NCI-H187 treated with DMSO at 0.1 percent for 48 hours (cell line): ENCODE data around the gene NFKBIZ.

Source experiments
- DNase-seq: peaks from one replicate; lab custom pipeline; 2025; lab: John Stamatoyannopoulos, UW

The NFKBIZ gene

GRCh38 chr3:101827211-101828174 lies 21.8 kb upstream of the NFKBIZ start:
- no peak for DNase-seq

- DNase-seq, result no peak
These were observed 21.0 kb upstream of the NFKBIZ start for GRCh38 chr3:101828276-101828675.

GRCh38 chr3:101828691-101829436 lies 20.4 kb upstream of the NFKBIZ start:
- DNase-seq, result no peak

GRCh38 chr3:101829437-101829830 lies 19.9 kb upstream of the NFKBIZ start:
- no peak for DNase-seq

- DNase-seq, result no peak
These were observed 19.4 kb upstream of the NFKBIZ start for GRCh38 chr3:101829874-101830273.

- DNase-seq, result no peak
These were observed 15.8 kb upstream of the NFKBIZ start for GRCh38 chr3:101833446-101833974.

- DNase-seq, result no peak
These were observed 13.6 kb upstream of the NFKBIZ start for GRCh38 chr3:101835676-101836075.

GRCh38 chr3:101836160-101836559 lies 13.2 kb upstream of the NFKBIZ start:
- no peak for DNase-seq

GRCh38 chr3:101836652-101837598 lies 12.4 kb upstream of the NFKBIZ start:
- no peak for DNase-seq

- no peak for DNase-seq
These were observed 10.6 kb upstream of the NFKBIZ start for GRCh38 chr3:101838691-101839090.

GRCh38 chr3:101840066-101840465 lies 9.2 kb upstream of the NFKBIZ start:
- DNase-seq, result no peak

- DNase-seq, result no peak
These were observed 6.9 kb upstream of the NFKBIZ start for GRCh38 chr3:101842245-101842934.

- no peak for DNase-seq
These were observed 6.4 kb upstream of the NFKBIZ start for GRCh38 chr3:101842935-101843330.

GRCh38 chr3:101845425-101845824 lies 3.9 kb upstream of the NFKBIZ start:
- no peak for DNase-seq

- no peak for DNase-seq
These were observed 2.6 kb upstream of the NFKBIZ start for GRCh38 chr3:101846709-101847108.

- DNase-seq, result no peak
These were observed 2.0 kb upstream of the NFKBIZ start for GRCh38 chr3:101847328-101847727.

GRCh38 chr3:101848326-101848725 lies 988 bp upstream of the NFKBIZ start:
- DNase-seq, result no peak

- DNase-seq, result no peak
These were observed 466 bp downstream of the NFKBIZ start for GRCh38 chr3:101849714-101850245.

- DNase-seq, result no peak
These were observed 1.1 kb downstream of the NFKBIZ start for GRCh38 chr3:101850246-101851051.
